Measurements from ENCODE around the gene PARP3. TPM values are rescaled to one million over a fixed set of nuclear protein-coding genes. Genes with fewer than 3 reads are reported as not detected.

Gene PARP3
- total and polyA plus RNA-seq, 2 of the 8 experiments (the other 6 are each of a cell fraction or from before 2014, with no cell fraction given): 1.3 to 1.6 TPM

DNA sequence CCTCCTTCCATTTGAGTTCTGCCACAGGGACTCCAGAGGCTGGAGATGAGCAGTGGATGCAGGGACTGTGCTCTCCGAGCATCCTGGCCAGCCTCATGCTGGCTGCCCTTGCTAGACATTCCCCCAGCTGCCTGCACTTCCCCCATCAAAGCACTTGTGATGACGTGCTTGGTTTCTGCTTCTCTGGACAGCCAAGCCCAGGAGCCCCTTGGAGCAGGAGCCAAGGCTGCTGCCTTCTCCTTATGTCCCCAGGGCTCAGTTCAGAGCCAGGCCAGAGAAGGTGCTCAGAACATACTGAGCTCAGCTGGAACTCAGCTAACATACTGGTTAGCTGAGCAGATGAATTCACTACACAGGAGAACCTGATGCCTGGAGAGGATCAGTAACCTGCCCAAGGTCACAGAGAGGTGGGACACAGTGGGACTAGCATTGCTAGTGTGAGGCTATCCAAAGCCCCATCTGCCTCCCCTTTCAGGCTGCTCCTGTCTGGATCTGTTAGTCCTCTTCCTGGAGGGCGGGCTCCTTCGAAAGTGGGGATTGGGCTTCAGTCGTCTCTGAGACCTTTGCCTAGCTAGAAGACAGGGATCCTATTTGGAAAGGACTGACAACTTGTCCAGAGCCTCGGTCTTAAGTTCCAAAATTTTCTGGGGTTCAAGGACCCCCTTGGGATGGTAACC lies 20.8 kb downstream of the PARP3 start:
- peak overlapping the region; percentile 65; the same call in 1 of the 2 replicates for H2AK5ac ChIP-seq (ENCODE audit: low read depth, low read length)
- H2BK20ac ChIP-seq (ENCODE audit: low read length): no peak overlapping the region
- 84% methylated on average over 6 of the region's 6 CpGs; no CpG with 5 or more reads in 1 of the 2 experiments for WGBS, 2 experiments (ENCODE audit: extremely low coverage in 1 of 2, insufficient coverage in 1 of 2, insufficient read length in 1 of 2, insufficient replicate concordance in 2 of 2, low coverage in 1 of 2, low lambda C conversion rate in 2 of 2, missing lambda C conversion rate in 1 of 2)
- H3K27me3 ChIP-seq (replicated peaks in 1 of 4; ENCODE audit: control insufficient read depth in 3 of 4, extremely low read depth in 1 of 4, insufficient read depth in 3 of 4, low read length in 3 of 4): peaks cover 0 to 13% (median 2%) of the 10 kb centered on the region in 4 experiments; a peak in 5 of 7 replicates
- CTCF ChIA-PET (ENCODE audit: partially characterized antibody): interaction anchor here (0.7 to 10.5 kb wide), 10 partner anchors 8 to 376 kb away, joined by 3 to 66 read pairs (median 4); partner anchors contain the start of genes ABHD14A, ABHD14B, ACY1 and GPR62
- no peak for DNase-seq (ENCODE audit: low read depth in 1 of 2, low spot score in 2 of 2)
- H3K14ac ChIP-seq (ENCODE audit: insufficient read length): no peak overlapping the region
- H2BK12ac ChIP-seq (ENCODE audit: low read depth, low read length): peak overlapping the region; percentile 39; the same call in 1 of the 2 replicates
- no peak overlapping the region for H2BK120ac ChIP-seq (replicated peaks; ENCODE audit: low read depth, low read length)
- no peak overlapping the region for H3K56ac ChIP-seq (replicated peaks; ENCODE audit: insufficient read length, low read depth, low read length)
- no peaks in the 10 kb centered on the region for H3K9me3 ChIP-seq (ENCODE audit: insufficient read depth in 2 of 2, low read depth in 1 of 2, low read length in 1 of 2)
- H3K36me3 ChIP-seq (ENCODE audit: control insufficient read depth in 2 of 4, insufficient read depth in 4 of 4, low read length in 3 of 4): no peaks in the 10 kb centered on the region
- no peak overlapping the region for H2BK5ac ChIP-seq (ENCODE audit: low read depth, low read length)
- no peaks in the 10 kb centered on the region for H3K79me1 ChIP-seq (ENCODE audit: low read depth, low read length)
- H3K4me2 ChIP-seq (ENCODE audit: insufficient read depth in 1 of 2, low read depth in 2 of 2, low read length in 2 of 2): no peak overlapping the region
- peaks cover 7% of the 10 kb centered on the region; the same call in 1 of the 2 replicates for H3K23me2 ChIP-seq (ENCODE audit: low read depth, low read length)
- H3K23ac ChIP-seq (ENCODE audit: insufficient read length): no peak overlapping the region
- H3K27ac ChIP-seq (ENCODE audit: low read depth, low read length): no peak overlapping the region
- no peak overlapping the region for H3K4ac ChIP-seq (replicated peaks; ENCODE audit: insufficient read length, low read depth, low read length)
- no peaks in the 10 kb centered on the region for H3K79me2 ChIP-seq (ENCODE audit: control insufficient read depth in 1 of 2, insufficient read depth in 2 of 2, low read length in 2 of 2)
- H3K4me1 ChIP-seq (replicated peaks in 1 of 4; ENCODE audit: control insufficient read depth in 3 of 4, insufficient read depth in 4 of 4, low read length in 3 of 4): peaks cover 4 to 27% (median 20%) of the 10 kb centered on the region in 4 experiments
- peak overlapping the region; percentile 68 for H3K18ac ChIP-seq (ENCODE audit: extremely low read depth, low read length)
- TF ChIP-seq CBX8 (IDR thresholded peaks at IDR 0.05; ENCODE audit: borderline replicate concordance, low read depth, low read length): no peak
- TF ChIP-seq RNF2 (IDR thresholded peaks at IDR 0.05; ENCODE audit: borderline replicate concordance, low read depth, low read length, missing control alignments, poor library complexity, severe bottlenecking): no peak
- H4K8ac ChIP-seq (ENCODE audit: extremely low read depth, insufficient read depth, low read length): no peak overlapping the region
- FAIRE-seq: no peak
- H3K9ac ChIP-seq (replicated peaks in 1 of 4; ENCODE audit: extremely low read depth in 1 of 4, low read depth in 3 of 4, low read length in 3 of 4): no peak overlapping the region
- H4K91ac ChIP-seq (replicated peaks; ENCODE audit: insufficient read length, low read length): no peak overlapping the region
- no peak overlapping the region for H4K5ac ChIP-seq (ENCODE audit: insufficient read length, low read depth, low read length)
- 0 out of 2 replicates have a peak overlapping the region, but pooled peaks have one; percentile 19 for H2BK15ac ChIP-seq (ENCODE audit: low read length)
- peaks cover 0 to 10% of the 10 kb centered on the region in 2 experiments for H4K20me1 ChIP-seq (replicated peaks in 1 of 2; ENCODE audit: control insufficient read depth in 1 of 2, insufficient read depth in 2 of 2, low read length in 2 of 2)
- POLR2A ChIA-PET (ENCODE audit: partially characterized antibody): interaction anchor here (0.6 to 29.3 kb wide), 5 partner anchors 13 to 116 kb away, joined by 3 to 923 read pairs (median 13); partner anchors contain the start of genes ABHD14A, ABHD14B, ACY1 and GPR62
- H3K4me3 ChIP-seq (ENCODE audit: extremely low read depth in 1 of 4, insufficient read depth in 2 of 4, low read depth in 3 of 4, low read length in 4 of 4): no peak overlapping the region
- H2AFZ ChIP-seq (ENCODE audit: low read length): no peak overlapping the region
